CD8-positive, alpha-beta memory T cell (primary cell): Measurements from ENCODE around the gene FSTL4. TPM values are rescaled to one million over a fixed set of nuclear protein-coding genes. Genes with fewer than 3 reads are reported as not detected.

Source experiments
- CTCF ChIA-PET: fragments of 350-600 bp; sonication (Branson Sonifier 250); formaldehyde crosslinking; loops from one replicate; lab custom pipeline; 2021; ENCODE audit warnings: antibody characterized with exemption; lab: Charles Lee
- POLR2A ChIA-PET: fragments of 350-600 bp; sonication (Branson Sonifier 250); formaldehyde crosslinking; loops from one replicate; lab custom pipeline; 2021; ENCODE audit warnings: antibody characterized with exemption; lab: Charles Lee
- DNase-seq, 5 donors: peaks; one replicate each; pipeline versions ENCODE4 v3.0.0 to v3.0.0-alpha.2; 2020 to 2022; ENCODE audit warnings: mixed read lengths in 1 of 5
- H3K27ac ChIP-seq: one replicate; pipeline ENCODE4 v1.7.0; 2013; ENCODE audit warnings: low read depth, mild to moderate bottlenecking, low read length, moderate library complexity
- H3K27me3 ChIP-seq: 2 replicates; pipeline ENCODE4 v1.7.0; 2013; ENCODE audit warnings: low read length, mild to moderate bottlenecking; ENCODE audit not compliant: insufficient read depth, poor library complexity, severe bottlenecking
- H3K36me3 ChIP-seq: 2 replicates; pipeline ENCODE4 v1.7.0; 2013; ENCODE audit warnings: mild to moderate bottlenecking, low read length, moderate library complexity; ENCODE audit not compliant: insufficient read depth
- H3K4me1 ChIP-seq: 2 replicates; pipeline ENCODE4 v1.7.0; 2013; ENCODE audit warnings: mild to moderate bottlenecking, low read length, moderate library complexity; ENCODE audit not compliant: insufficient read depth
- H3K4me3 ChIP-seq: 2 replicates; pipeline ENCODE4 v1.7.0; 2013; ENCODE audit warnings: mild to moderate bottlenecking, low read length
- H3K9me3 ChIP-seq: 2 replicates; pipeline ENCODE4 v1.7.0; 2013; ENCODE audit warnings: mild to moderate bottlenecking, low read length
- H3K27ac Mint-ChIP-seq, 8 donors: one replicate each; pipeline ENCODE4 v1.8.0; 2020 to 2021; ENCODE audit warnings: mixed read lengths in 8 of 8, mild to moderate bottlenecking in 6 of 8, inconsistent platforms in 3 of 8, moderate library complexity in 3 of 8
- H3K27me3 Mint-ChIP-seq, 2 donors: one replicate each; pipeline ENCODE4 v1.8.0; 2020 to 2021; ENCODE audit warnings: mixed read lengths in 2 of 2, mild to moderate bottlenecking in 1 of 2, moderate library complexity in 1 of 2
- H3K36me3 Mint-ChIP-seq, 3 donors: one replicate each; pipeline ENCODE4 v1.8.0; 2020 to 2021; ENCODE audit warnings: mixed read lengths in 3 of 3, inconsistent platforms in 1 of 3, mild to moderate bottlenecking in 1 of 3
- H3K4me1 Mint-ChIP-seq, 3 donors: one replicate each; pipeline ENCODE4 v1.8.0; 2020 to 2021; ENCODE audit warnings: mixed read lengths in 3 of 3, inconsistent platforms in 1 of 3, mild to moderate bottlenecking in 1 of 3
- H3K4me3 Mint-ChIP-seq, 7 donors: one replicate each; pipeline ENCODE4 v1.8.0; 2020 to 2021; ENCODE audit warnings: mixed read lengths in 7 of 7, mild to moderate bottlenecking in 6 of 7, moderate library complexity in 4 of 7, inconsistent platforms in 2 of 7
- H3K9me3 Mint-ChIP-seq, 5 donors: one replicate each; pipeline ENCODE4 v1.8.0; 2020 to 2022; ENCODE audit warnings: mixed read lengths in 5 of 5, mild to moderate bottlenecking in 3 of 5, moderate library complexity in 2 of 5, inconsistent platforms in 1 of 5
- polyA plus RNA-seq: library from polyadenylated mRNA; unstranded; fragments of 300-500 nt; fragmentation: Illumina TruSeq; gene quantifications from one replicate; pipeline ENCODE4 v1.2.3, GENCODE V29; 2021
- total RNA-seq, 2 experiments: library from RNA; stranded (reverse); gene quantifications; one replicate each; pipeline ENCODE4 v1.2.3, GENCODE V29; 2021

The FSTL4 gene
- total and polyA plus RNA-seq, 3 experiments from 2014 or later = 0.33 TPM; not detected in 2

DNA sequence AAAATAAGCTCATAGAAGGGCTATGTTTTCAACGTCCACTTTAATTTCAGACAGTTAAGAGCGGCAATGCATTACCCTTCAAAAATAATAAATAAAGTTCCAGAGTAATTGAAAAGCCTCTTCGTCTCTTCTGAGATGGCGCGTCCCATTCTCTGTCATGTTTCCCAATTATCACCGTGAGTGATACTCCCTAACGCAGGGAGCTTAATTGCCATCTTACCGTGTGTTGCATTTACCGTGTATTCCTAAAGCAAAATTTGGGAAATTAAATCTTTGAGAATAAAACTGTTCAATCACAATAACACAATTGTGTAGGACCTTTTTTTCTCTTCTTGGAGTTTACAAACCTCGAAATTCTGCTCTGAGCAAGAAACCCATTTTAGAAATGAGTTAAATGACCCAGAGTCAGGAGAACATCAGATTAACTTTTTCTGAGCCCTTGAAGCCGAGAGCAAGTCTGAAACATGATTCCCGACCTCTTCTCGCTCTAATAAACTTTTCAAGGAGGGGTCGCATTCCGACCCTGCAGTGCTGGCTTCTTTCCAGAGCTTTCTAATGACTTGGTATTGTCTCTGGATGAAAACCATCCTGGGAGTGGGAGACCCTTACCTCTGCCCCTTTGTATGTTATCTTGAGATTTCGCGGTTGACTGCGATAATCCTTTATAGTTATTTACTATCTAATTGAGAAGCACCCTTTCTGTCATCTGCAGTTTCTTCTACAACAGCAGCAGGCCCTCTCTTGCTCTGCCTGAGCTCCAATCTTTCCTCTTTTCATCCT is 251.5 kb downstream of the FSTL4 start:
- Histone ChIP-seq H3K27me3 (no peaks in the 10 kb centered on the region), H3K4me3 (no peak overlapping the region), H3K27ac (no peak overlapping the region), H3K9me3 (no peaks in the 10 kb centered on the region), H3K4me1 (no peaks in the 10 kb centered on the region), H3K36me3 (no peaks in the 10 kb centered on the region)
- POLR2A ChIA-PET = no interaction called here
- H3K4me3 Mint-ChIP-seq = no peak overlapping the region
- CTCF ChIA-PET = no interaction called here
- no peak overlapping the region for H3K27ac Mint-ChIP-seq
- H3K27me3 Mint-ChIP-seq = peaks cover 6 to 16% of the 10 kb centered on the region in 2 donors
- DNase-seq = no peak
- H3K4me1 Mint-ChIP-seq = no peaks in the 10 kb centered on the region
- no peaks in the 10 kb centered on the region for H3K9me3 Mint-ChIP-seq
- peaks cover 0 to 2% (median 0%) of the 10 kb centered on the region in 3 donors for H3K36me3 Mint-ChIP-seq

GRCh38 chr5:133359861-133360260 is 252.5 kb downstream of the FSTL4 start:
- H3K36me3 Mint-ChIP-seq = peaks cover 0 to 2% (median 0%) of the 10 kb centered on the region in 3 donors
- ChIA-PET CTCF (interaction anchor here (0.5 kb wide), 1 partner anchor 77 kb away, joined by 3 read pairs; no protein-coding TSS in a partner anchor), POLR2A (no interaction called here)
- H3K9me3 ChIP-seq = no peaks in the 10 kb centered on the region
- H3K4me1 ChIP-seq = no peaks in the 10 kb centered on the region
- no peak for DNase-seq
- H3K27me3 ChIP-seq = no peaks in the 10 kb centered on the region
- H3K4me1 Mint-ChIP-seq = no peaks in the 10 kb centered on the region
- H3K27me3 Mint-ChIP-seq = peaks cover 6 to 11% of the 10 kb centered on the region in 2 donors
- no peaks in the 10 kb centered on the region for H3K36me3 ChIP-seq
- H3K4me3 ChIP-seq = no peak overlapping the region
- H3K27ac ChIP-seq = no peak overlapping the region
- H3K4me3 Mint-ChIP-seq = no peak overlapping the region
- no peaks in the 10 kb centered on the region for H3K9me3 Mint-ChIP-seq
- no peak overlapping the region for H3K27ac Mint-ChIP-seq

GRCh38 chr5:133358271-133358670 is 254.1 kb downstream of the FSTL4 start:
- Mint-ChIP-seq H3K9me3 (no peaks in the 10 kb centered on the region), H3K27me3 (peaks cover 0 to 6% of the 10 kb centered on the region in 2 donors), H3K36me3 (peaks cover 0 to 2% (median 0%) of the 10 kb centered on the region in 3 donors), H3K4me3 (no peak overlapping the region), H3K4me1 (no peaks in the 10 kb centered on the region), H3K27ac (no peak overlapping the region)
- H3K4me1 ChIP-seq = no peaks in the 10 kb centered on the region
- no peak for DNase-seq
- CTCF ChIA-PET = no interaction called here
- no peaks in the 10 kb centered on the region for H3K36me3 ChIP-seq
- H3K27me3 ChIP-seq = no peaks in the 10 kb centered on the region
- POLR2A ChIA-PET = no interaction called here
- H3K4me3 ChIP-seq = no peak overlapping the region
- H3K9me3 ChIP-seq = no peaks in the 10 kb centered on the region
- no peak overlapping the region for H3K27ac ChIP-seq

DNA sequence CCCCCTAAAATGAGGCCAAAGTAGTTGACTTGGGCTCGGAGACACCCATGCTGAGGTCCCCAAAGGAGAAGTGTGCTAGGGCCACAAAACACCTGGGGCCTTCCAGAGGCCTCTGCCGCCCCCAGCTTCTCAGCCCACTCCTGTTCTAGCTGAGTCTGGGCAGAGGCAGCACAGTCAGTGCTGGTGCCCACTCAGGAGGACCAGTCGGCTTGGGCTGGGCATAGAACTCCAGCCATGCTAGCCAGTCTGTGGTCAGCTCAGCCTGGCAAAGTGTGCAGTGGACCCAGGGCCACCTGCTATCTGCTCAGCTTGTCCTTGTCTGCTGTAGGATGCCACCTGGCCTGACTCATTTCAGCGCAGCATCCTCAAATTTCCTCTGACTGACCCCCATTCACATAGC is 254.6 kb downstream of the FSTL4 start:
- CTCF ChIA-PET = no interaction called here

DNA sequence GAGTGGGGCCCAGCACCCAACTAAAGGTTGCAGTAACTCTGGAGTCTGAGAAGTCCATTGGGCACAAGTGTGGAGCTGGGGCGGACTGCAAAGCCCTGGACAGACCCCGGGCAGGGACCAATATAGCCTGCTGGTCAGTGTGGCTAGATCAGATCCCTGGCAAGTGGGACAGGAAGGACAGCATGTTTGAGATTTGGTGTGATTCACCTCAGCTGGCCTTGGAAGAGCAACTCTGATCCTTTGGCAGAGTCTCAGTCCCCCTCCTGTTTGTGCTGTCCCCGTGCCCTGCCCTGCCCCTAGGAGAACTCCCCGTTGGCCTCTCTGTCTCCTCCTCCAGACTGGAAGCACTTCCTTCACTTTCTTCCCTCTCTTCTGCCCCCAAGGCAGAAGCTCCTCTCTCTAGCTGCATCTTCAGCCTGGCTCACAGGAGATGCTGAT is 255.3 kb downstream of the FSTL4 start:
- Histone ChIP-seq H3K27me3 (no peaks in the 10 kb centered on the region), H3K9me3 (no peaks in the 10 kb centered on the region), H3K36me3 (no peaks in the 10 kb centered on the region), H3K27ac (no peak overlapping the region), H3K4me3 (no peak overlapping the region), H3K4me1 (no peaks in the 10 kb centered on the region)
- CTCF ChIA-PET = no interaction called here
- no peak overlapping the region for H3K27ac Mint-ChIP-seq
- no peak for DNase-seq
- H3K36me3 Mint-ChIP-seq = peaks cover 0 to 2% (median 0%) of the 10 kb centered on the region in 3 donors
- no peaks in the 10 kb centered on the region for H3K9me3 Mint-ChIP-seq
- peaks cover 2 to 4% of the 10 kb centered on the region in 2 donors for H3K27me3 Mint-ChIP-seq
- no peaks in the 10 kb centered on the region for H3K4me1 Mint-ChIP-seq
- POLR2A ChIA-PET = no interaction called here
- no peak overlapping the region for H3K4me3 Mint-ChIP-seq

More for the DNA sequence above, 254.6 kb downstream of the FSTL4 start:
- Histone ChIP-seq H3K36me3 (no peaks in the 10 kb centered on the region), H3K27me3 (no peaks in the 10 kb centered on the region), H3K4me1 (no peaks in the 10 kb centered on the region), H3K27ac (no peak overlapping the region), H3K4me3 (no peak overlapping the region), H3K9me3 (no peaks in the 10 kb centered on the region)
- no peaks in the 10 kb centered on the region for H3K4me1 Mint-ChIP-seq
- no peaks in the 10 kb centered on the region for H3K9me3 Mint-ChIP-seq
- POLR2A ChIA-PET = no interaction called here
- H3K36me3 Mint-ChIP-seq = peaks cover 0 to 2% (median 0%) of the 10 kb centered on the region in 3 donors
- no peak overlapping the region for H3K27ac Mint-ChIP-seq
- H3K4me3 Mint-ChIP-seq = no peak overlapping the region
- H3K27me3 Mint-ChIP-seq = peaks cover 2 to 4% of the 10 kb centered on the region in 2 donors
- DNase-seq = no peak

- CTCF ChIA-PET = no interaction called here
Observed at GRCh38 chr5:133356396-133356983, 255.9 kb downstream of the FSTL4 start.

DNA sequence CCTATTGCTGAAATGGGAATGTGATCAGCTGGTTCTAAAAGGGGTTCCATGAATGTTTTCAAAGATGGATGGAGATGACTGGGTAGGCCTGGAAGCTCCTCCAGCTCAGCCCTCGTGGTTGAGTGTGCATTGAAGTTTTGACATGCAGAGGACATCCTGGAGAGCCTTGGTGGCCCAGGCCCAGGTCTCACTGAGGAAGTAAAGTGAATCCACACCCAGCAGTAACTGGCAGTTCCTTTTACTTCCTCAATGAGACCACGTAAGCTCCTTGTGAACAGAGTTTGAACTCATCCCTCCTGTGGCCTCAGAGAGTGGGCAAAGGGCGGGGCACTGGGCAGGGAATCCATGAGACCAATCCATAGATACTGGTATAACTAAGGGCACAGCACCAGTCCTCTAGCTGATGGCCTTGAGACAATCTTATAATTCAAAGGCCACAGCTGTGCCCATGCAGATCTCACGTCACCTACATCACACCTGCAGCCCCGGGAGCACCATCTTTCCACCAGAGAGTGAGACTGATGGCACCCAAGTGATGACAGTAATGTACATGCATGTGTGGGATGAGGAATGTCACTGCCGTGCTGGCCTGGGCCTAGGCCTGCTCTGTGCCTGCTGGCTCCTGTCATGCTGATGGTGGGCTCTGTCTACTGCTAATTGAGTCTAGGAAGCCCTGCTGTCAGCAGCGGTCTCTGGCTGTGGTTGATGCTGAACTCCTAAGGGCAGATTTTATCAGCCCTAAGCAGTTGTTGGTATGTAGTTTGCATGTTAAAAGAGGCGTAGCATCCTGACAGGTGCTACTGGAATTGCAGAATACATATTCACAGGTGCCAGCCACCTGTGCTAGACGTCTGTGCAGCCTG is 257.8 kb downstream of the FSTL4 start:
- Mint-ChIP-seq H3K27ac (no peak overlapping the region), H3K27me3 (peaks cover 0 to 16% of the 10 kb centered on the region in 2 donors), H3K36me3 (peaks cover 0 to 2% (median 0%) of the 10 kb centered on the region in 3 donors), H3K9me3 (no peaks in the 10 kb centered on the region), H3K4me1 (no peaks in the 10 kb centered on the region), H3K4me3 (no peak overlapping the region)
- Histone ChIP-seq H3K36me3 (no peaks in the 10 kb centered on the region), H3K27ac (no peak overlapping the region), H3K4me3 (no peak overlapping the region), H3K9me3 (no peaks in the 10 kb centered on the region), H3K27me3 (no peaks in the 10 kb centered on the region), H3K4me1 (no peaks in the 10 kb centered on the region)
- ChIA-PET POLR2A (no interaction called here), CTCF (no interaction called here)
- DNase-seq = no peak

More at GRCh38 chr5:133356396-133356983, 255.9 kb downstream of the FSTL4 start:
- H3K9me3 ChIP-seq = no peaks in the 10 kb centered on the region
- POLR2A ChIA-PET = no interaction called here
- Mint-ChIP-seq H3K36me3 (peaks cover 0 to 2% (median 0%) of the 10 kb centered on the region in 3 donors), H3K9me3 (no peaks in the 10 kb centered on the region), H3K27me3 (peaks cover 2 to 4% of the 10 kb centered on the region in 2 donors), H3K27ac (no peak overlapping the region), H3K4me1 (no peaks in the 10 kb centered on the region), H3K4me3 (no peak overlapping the region)
- no peaks in the 10 kb centered on the region for H3K36me3 ChIP-seq
- no peak overlapping the region for H3K4me3 ChIP-seq
- H3K27ac ChIP-seq = no peak overlapping the region
- DNase-seq = no peak
- H3K27me3 ChIP-seq = no peaks in the 10 kb centered on the region
- H3K4me1 ChIP-seq = no peaks in the 10 kb centered on the region
